ENCODE measurements around the gene BCR. TPM values are rescaled to one million over a fixed set of nuclear protein-coding genes. Genes with fewer than 3 reads are reported as not detected.

BCR gene
- total RNA-seq, 2 experiments from 2014 or later, result 60.0 to 64.8 TPM

DNA sequence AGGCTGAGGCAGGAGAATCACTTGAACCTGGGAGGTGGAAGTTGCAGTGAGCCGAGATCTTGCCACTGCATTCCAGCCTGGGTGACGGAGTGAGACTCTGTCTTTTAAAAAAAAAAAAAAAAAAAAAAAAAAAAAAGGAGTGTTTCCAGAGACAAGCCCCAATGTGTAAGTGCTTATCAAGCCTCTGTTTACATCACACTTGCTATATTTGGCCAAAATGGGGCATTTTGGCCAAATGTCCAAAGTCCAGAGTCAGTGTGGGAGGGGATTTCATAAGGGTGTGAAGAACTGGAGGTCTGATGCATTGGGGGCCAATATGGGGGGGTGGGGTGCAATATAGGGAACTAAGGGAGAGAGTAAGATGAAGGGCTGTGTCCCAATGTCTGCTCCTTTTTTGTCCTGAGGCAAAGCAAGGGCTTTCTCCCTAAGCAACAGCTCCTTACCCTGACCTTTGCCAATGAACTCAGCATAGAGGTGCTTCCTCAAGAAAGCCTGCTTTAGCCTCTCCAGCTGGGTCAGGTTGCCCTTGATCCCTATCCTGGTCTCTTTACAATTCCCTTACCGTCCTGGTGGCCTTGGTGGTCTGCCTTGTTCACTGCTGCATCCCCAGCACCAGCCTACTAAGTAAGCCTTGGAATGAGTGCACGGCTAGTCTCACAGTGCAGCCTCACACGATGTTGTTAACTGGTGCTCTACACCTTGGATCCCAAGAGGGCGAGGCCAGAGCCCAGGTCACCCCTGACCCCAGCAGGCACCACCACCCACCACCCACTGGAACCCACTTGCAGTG is 14.1 kb upstream of the BCR start:
- Mint-ChIP-seq H3K4me1 (ENCODE audit: low read depth) (no peaks in the 10 kb centered on the region), H3K27ac (no peak overlapping the region), H3K9me3 (no peaks in the 10 kb centered on the region), H3K36me3 (ENCODE audit: low read depth) (no peaks in the 10 kb centered on the region), H3K27me3 (no peaks in the 10 kb centered on the region), H3K4me3 (no peak overlapping the region)
- DNase-seq (no peak), ATAC-seq (ENCODE audit: poor library complexity) (no peak)
- no peaks in the 10 kb centered on the region for H3K4me1 ChIP-seq (ENCODE audit: insufficient read depth, low read length)
- ChIA-PET CTCF (interaction anchor here (0.7 kb wide), 1 partner anchor 12 kb away, joined by 3 read pairs; no protein-coding TSS in a partner anchor), POLR2A (no interaction called here)
- TF ChIP-seq, protein P1, sequence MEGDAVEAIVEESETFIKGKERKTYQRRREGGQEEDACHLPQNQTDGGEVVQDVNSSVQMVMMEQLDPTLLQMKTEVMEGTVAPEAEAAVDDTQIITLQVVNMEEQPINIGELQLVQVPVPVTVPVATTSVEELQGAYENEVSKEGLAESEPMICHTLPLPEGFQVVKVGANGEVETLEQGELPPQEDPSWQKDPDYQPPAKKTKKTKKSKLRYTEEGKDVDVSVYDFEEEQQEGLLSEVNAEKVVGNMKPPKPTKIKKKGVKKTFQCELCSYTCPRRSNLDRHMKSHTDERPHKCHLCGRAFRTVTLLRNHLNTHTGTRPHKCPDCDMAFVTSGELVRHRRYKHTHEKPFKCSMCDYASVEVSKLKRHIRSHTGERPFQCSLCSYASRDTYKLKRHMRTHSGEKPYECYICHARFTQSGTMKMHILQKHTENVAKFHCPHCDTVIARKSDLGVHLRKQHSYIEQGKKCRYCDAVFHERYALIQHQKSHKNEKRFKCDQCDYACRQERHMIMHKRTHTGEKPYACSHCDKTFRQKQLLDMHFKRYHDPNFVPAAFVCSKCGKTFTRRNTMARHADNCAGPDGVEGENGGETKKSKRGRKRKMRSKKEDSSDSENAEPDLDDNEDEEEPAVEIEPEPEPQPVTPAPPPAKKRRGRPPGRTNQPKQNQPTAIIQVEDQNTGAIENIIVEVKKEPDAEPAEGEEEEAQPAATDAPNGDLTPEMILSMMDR (IDR thresholded peaks at IDR 0.05), result no peak
- peaks cover 0 to 7% of the 10 kb centered on the region in 2 experiments for H3K9me3 ChIP-seq (ENCODE audit: control insufficient read depth in 1 of 2, insufficient read depth in 1 of 2, low read length in 2 of 2)
- no peaks in the 10 kb centered on the region for H3K27me3 ChIP-seq (ENCODE audit: control insufficient read depth in 1 of 2, insufficient read depth in 2 of 2, low read length in 2 of 2)
- H3K4me3 ChIP-seq (ENCODE audit: low read length), result no peak overlapping the region
- H3K27ac ChIP-seq (ENCODE audit: low read depth in 1 of 2, low read length in 2 of 2), result no peak overlapping the region
- no peaks in the 10 kb centered on the region for H3K36me3 ChIP-seq (ENCODE audit: insufficient read depth, low read length)
- intact Hi-C loops (cut with DNase I, micrococcal nuclease), result no loop called here

DNA sequence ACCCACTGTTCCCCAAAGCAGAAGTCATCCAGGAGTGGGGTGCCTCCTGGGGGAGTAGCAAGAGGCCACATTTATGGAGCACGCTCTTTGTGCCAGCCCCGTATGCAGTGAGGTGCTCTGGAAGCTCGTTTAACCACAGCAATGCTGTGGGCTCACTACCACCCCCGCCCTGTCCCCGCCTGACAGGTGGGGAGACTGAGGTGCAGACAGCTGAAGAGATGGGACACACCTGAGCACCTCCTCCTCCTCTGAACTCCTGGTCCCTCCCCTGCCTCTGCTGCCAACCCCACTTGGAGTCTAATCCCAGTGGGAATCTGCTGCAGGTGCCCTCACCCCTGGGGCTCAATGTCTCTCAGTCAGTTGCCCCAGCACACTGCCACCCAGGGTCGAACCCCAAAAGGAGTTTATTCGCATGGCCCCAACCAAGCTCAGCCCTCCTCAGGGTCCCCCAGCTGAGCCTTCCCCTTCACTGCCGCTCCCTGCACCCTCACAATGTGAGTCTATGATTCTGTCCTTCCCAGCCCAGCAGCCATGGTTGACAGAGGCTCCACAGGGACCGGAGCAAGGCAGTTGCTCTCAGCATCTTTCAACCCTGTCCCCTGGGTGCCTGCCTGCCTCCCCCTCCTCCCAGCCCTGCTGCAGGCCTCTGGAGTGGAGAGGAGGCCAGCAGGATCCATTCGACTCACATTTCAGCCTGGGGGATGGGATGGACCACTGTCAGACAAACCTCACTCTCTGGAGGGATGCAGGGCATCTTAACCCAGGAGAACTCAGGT is 13.3 kb upstream of the BCR start:
- TF ChIP-seq, protein P1 (IDR thresholded peaks at IDR 0.05), result no peak
- no peak for DNase-seq
- no peaks in the 10 kb centered on the region for H3K27me3 Mint-ChIP-seq

DNA sequence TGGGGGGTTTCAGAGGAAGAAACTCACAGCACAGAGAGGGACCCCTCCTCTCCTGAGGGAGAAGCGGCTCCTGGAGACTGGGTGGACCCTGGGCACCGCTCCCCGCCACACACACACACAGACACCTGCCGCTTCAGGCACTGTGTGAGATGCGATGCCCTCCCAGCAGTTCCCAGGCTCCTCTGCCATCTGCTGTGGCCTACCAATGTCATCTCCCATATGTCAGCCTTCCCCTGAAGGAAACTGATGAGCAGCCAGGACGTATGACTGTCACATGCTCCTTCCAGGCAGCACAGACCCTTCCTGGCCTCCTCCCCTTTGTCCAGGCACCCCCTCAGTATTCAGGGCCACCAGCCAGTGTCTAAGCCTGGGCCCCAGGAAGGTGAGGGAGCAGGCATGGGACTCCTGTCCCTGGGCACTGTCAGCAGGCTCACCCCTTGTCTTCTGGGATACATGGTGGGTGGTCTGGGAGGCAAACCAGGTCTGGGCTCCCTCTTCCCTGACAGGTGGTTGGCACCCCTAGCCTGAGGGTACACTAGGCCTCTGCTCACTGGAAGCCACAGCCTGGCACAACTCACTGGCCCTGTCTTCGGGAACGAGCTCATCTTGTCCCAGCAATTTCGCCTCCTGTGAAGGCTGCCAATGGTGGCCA is 11.8 kb upstream of the BCR start:
- no peaks in the 10 kb centered on the region for H3K4me1 ChIP-seq (ENCODE audit: insufficient read depth, low read length)
- no peaks in the 10 kb centered on the region for H3K36me3 Mint-ChIP-seq (ENCODE audit: low read depth)

More for the DNA sequence above, 13.3 kb upstream of the BCR start:
- Mint-ChIP-seq H3K4me1 (ENCODE audit: low read depth) (no peaks in the 10 kb centered on the region), H3K27ac (no peak overlapping the region), H3K4me3 (no peak overlapping the region), H3K9me3 (no peaks in the 10 kb centered on the region), H3K36me3 (ENCODE audit: low read depth) (no peaks in the 10 kb centered on the region)
- POLR2A ChIA-PET, result no interaction called here
- no peaks in the 10 kb centered on the region for H3K36me3 ChIP-seq (ENCODE audit: insufficient read depth, low read length)
- CTCF ChIA-PET, result no interaction called here
- H3K27me3 ChIP-seq (ENCODE audit: control insufficient read depth in 1 of 2, insufficient read depth in 2 of 2, low read length in 2 of 2), result no peaks in the 10 kb centered on the region
- H3K4me3 ChIP-seq (ENCODE audit: low read length), result no peak overlapping the region
- H3K27ac ChIP-seq (ENCODE audit: low read depth in 1 of 2, low read length in 2 of 2), result no peak overlapping the region
- no peak for ATAC-seq (ENCODE audit: poor library complexity)
- peaks cover 0 to 7% of the 10 kb centered on the region in 2 experiments for H3K9me3 ChIP-seq (ENCODE audit: control insufficient read depth in 1 of 2, insufficient read depth in 1 of 2, low read length in 2 of 2)
- intact Hi-C loops (cut with DNase I, micrococcal nuclease), result no loop called here
- no peaks in the 10 kb centered on the region for H3K4me1 ChIP-seq (ENCODE audit: insufficient read depth, low read length)

More for the DNA sequence above, 11.8 kb upstream of the BCR start:
- no peak overlapping the region for H3K27ac Mint-ChIP-seq
- no peak for DNase-seq
- no peaks in the 10 kb centered on the region for H3K36me3 ChIP-seq (ENCODE audit: insufficient read depth, low read length)
- peaks cover 0 to 7% of the 10 kb centered on the region in 2 experiments for H3K9me3 ChIP-seq (ENCODE audit: control insufficient read depth in 1 of 2, insufficient read depth in 1 of 2, low read length in 2 of 2)
- no peaks in the 10 kb centered on the region for H3K27me3 Mint-ChIP-seq
- ChIA-PET CTCF (no interaction called here), POLR2A (no interaction called here)
- no peaks in the 10 kb centered on the region for H3K27me3 ChIP-seq (ENCODE audit: control insufficient read depth in 1 of 2, insufficient read depth in 2 of 2, low read length in 2 of 2)
- H3K4me3 Mint-ChIP-seq, result no peak overlapping the region
- no peak overlapping the region for H3K4me3 ChIP-seq (ENCODE audit: low read length)
- no peak overlapping the region for H3K27ac ChIP-seq (ENCODE audit: low read depth in 1 of 2, low read length in 2 of 2)
- intact Hi-C loops (cut with DNase I, micrococcal nuclease), result no loop called here
- TF ChIP-seq, protein P1 (IDR thresholded peaks at IDR 0.05), result no peak
- no peak for ATAC-seq (ENCODE audit: poor library complexity)
- H3K9me3 Mint-ChIP-seq, result no peaks in the 10 kb centered on the region
- H3K4me1 Mint-ChIP-seq (ENCODE audit: low read depth), result no peaks in the 10 kb centered on the region
